GM12801 (cell line): ENCODE data around the gene AKAP1.

Experiments used
- TF ChIP-seq, protein P1 (sequence below): IDR thresholded peaks from one replicate; pipeline ENCODE4 v1.5.1; 2011; ENCODE audit warnings: control low read depth; ENCODE audit not compliant: insufficient read length; ENCODE audit errors: extremely low read depth

The AKAP1 gene

DNA sequence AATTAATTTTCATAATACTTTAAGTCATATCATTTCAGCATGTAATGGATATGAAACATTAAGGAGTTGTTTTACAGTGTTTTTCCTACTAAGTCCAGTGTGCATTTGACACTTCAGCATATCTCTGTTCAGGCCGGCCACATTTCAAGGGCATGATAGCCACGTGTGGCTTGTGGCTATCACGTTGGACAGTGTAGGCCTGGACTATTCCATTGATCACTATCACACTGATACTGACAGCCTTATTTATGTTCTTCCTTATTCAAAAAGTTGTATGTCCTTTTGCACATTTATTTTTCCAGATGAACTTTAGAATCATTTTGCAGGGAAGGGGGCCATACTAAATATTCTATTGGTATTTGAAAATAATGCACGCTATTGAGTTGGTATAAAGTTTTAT is 39.0 kb downstream of the AKAP1 start:
- TF ChIP-seq, protein P1, sequence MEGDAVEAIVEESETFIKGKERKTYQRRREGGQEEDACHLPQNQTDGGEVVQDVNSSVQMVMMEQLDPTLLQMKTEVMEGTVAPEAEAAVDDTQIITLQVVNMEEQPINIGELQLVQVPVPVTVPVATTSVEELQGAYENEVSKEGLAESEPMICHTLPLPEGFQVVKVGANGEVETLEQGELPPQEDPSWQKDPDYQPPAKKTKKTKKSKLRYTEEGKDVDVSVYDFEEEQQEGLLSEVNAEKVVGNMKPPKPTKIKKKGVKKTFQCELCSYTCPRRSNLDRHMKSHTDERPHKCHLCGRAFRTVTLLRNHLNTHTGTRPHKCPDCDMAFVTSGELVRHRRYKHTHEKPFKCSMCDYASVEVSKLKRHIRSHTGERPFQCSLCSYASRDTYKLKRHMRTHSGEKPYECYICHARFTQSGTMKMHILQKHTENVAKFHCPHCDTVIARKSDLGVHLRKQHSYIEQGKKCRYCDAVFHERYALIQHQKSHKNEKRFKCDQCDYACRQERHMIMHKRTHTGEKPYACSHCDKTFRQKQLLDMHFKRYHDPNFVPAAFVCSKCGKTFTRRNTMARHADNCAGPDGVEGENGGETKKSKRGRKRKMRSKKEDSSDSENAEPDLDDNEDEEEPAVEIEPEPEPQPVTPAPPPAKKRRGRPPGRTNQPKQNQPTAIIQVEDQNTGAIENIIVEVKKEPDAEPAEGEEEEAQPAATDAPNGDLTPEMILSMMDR: no peak

DNA sequence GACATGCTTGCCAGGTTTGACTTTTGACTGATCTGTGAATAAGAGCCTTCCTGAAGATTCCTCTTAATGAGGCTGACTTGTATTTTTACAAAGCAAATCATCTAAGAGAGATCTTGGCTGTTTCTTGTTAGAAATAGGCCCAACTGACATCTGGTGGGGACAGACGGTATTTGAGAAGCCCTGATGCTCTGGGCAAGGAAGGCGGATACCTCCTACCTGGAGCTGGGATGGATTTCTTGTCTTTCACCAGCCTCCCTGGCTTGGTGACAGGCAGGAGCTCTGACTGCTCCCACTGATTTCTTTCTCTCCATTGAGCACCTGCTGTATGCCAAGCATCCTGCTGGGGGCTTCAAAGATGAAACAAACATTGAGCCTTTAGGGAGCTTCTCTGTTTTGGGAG is 40.4 kb downstream of the AKAP1 start:
- TF ChIP-seq, protein P1: no peak

DNA sequence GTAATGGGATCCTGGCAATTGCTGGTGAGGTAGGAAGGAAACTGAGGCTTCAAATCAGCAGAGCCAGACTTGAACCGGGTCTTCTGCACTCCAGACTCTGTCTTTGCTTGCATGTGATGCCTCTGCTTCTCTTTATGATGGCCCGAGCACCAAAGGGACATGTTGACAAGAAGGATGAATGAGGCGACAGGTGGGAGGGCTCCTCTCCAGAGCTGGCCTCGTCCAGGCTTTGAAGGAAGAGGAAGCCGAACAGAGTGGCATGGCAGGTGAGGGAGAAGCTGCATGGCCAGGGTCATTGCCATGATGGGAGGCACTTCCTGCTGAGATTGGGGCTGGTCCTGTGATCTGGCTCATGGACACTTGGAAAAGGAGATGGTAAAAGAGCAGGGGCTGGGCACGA is 40.8 kb downstream of the AKAP1 start:
- TF ChIP-seq, protein P1: no peak

DNA sequence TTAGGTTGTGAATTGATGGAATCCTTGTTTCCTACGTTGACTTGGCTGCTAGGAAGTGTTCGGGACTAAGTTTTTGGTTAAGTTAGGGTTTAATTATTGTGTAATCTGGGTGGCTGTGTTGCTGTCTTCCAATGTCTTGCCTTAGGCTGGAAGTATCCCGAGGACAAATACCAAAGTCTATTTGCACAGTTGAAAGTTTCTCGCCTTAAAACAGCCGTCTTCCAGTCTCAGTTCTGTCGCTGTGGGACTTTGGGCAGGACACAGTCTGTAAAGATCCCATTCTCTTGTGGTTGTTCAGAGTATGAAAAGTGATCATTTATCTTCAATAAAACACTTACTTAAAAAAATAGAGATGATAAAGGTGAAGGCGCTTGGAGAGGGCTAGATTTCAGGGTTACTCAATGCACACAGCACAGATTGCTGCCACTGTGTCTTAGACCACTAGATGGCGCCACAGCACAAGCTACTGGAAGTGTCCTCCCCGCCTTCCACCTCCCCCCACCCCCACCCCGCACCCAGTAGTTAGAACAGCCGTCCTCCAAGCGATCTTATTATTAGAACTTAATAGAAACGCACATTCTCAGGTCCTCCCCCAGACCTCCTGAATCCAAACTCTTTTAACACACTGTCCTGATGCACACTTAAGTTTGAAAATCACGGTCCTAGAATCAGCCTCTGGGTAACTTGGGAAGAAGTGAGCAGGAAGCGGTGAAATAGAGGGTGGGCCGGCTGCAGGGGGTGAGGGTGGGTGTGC is 45.8 kb downstream of the AKAP1 start:
- TF ChIP-seq, protein P1: peak; percentile 33

DNA sequence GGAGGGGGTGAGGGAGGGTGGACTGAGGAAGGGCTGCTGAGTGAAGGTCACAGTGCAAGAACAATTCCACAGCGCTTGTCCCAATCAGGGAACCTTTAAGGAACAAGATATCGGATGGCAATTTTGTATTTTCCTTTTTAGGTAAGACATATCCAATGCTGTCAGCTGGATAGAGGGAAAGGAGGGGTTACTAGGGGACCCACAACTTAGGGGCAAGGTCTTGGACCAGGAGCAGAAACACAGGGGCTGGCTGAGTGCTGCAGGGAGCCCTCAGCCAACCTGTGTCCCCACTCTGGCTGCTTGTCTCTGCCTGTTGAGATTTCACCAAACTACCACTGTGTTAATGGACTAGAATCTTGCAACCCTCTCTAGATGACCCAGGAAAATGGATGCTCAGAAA is 47.6 kb downstream of the AKAP1 start:
- TF ChIP-seq, protein P1: no peak

DNA sequence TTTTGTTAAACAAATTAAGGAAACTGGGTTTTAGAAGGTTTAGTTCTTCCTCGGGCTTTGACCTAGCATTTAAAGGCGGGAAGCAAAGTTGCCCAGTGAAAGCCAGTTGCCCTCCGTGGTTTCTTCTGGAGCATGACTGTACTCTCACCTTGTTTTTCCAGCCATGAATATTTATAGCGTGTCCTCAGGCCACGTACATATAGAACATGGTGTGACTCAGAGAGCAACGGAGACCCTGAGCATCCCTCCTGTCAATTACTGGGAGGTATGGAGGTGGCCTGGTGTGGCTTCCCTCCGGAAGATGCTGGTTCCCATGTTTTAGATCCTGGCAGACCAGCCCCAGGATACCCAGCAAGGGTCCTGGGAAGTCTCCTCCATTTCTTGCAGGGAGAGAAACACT is 48.4 kb downstream of the AKAP1 start:
- TF ChIP-seq, protein P1: no peak

DNA sequence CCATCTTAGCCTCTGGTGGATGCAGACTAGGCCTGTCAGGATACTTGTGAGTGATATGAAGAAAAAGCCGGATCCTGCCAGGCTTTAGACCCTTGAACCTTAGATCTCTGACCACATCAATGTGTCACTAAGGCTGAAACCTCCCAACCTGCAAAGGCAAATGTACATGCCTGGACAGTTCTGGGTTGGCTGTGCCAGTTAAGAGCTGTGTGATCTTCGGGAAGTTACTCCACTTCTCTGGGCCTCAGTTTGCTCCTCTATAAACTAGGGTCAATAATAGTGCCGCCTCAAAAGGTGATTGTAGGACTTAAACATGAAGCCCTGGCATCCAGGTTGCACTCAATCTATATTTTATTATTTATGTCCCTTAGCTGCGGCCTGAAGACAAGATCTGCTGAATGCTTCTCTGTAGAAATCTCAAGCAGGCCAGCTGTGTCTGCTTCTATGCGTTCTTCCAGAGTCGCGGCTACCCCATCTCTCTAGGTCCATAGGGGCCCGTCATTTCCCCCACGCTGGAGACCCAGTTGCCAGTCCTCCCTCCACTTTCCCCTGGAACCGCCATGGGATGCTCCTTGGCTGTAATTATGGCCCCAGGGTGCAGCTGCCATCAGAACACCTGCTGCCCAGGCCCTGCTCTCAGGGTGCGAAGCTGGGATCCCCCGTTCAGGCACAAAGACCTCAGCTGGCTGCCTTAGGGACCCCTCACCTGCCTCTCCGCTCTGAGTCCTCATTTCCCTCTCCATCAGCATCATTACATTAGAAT is 50.2 kb downstream of the AKAP1 start:
- TF ChIP-seq, protein P1: no peak
